ENCODE results near the gene CTSD.

CTSD gene

DNA sequence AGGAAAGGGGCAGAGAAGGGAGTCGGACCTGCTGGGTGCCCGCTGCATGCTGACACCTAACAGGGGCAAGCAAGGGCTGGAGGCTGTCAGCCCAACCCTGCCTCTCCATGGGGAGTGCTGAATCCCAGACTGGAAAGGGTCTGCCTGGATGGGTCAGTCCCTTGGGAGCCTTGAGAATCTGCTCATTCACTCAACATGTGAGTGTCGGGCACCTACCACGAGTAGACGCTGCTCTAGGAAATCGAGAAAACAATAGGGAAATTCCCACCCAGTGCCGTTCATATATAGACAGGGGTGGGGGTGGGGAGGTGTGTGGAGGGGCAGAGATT is 4.4 kb upstream of the CTSD start:
- DNase-seq, result no peak

DNA sequence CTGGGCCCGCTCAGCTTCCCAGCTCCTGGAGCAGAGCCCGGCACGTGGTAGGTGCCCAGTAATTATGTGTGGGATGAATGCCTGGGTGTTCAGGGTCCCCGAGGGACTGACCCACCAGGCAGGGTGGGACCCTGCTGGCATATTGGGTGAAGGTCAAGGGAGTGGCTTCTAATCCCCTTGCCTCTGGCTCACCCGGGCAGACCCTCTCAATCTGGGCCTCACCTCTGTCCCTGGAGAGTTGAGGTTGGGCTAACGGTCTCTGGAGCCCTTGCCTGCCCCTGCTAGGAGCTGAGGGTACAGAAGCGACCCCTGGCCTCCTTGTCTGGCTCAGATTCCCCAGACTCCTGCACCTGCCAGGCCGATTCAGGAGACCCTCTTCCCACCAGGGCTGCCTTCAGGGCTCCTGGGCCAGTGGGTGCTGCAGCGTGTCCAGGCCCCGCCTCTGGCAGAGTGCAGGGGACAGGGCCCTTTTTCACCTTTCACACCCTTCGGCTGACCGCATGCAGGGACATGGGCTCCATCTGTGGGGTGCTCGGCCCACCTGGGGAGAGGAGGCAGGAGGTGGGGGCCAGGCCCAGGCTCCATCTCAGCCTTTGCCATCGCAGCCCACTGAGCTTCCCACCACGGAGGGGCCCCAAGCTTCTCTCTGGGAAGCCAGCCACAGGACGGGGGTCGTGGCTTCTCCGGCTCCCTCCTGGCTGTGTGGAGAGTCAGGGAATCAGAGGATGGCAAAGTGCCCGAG is 3.8 kb upstream of the CTSD start:
- no peak for DNase-seq

DNA sequence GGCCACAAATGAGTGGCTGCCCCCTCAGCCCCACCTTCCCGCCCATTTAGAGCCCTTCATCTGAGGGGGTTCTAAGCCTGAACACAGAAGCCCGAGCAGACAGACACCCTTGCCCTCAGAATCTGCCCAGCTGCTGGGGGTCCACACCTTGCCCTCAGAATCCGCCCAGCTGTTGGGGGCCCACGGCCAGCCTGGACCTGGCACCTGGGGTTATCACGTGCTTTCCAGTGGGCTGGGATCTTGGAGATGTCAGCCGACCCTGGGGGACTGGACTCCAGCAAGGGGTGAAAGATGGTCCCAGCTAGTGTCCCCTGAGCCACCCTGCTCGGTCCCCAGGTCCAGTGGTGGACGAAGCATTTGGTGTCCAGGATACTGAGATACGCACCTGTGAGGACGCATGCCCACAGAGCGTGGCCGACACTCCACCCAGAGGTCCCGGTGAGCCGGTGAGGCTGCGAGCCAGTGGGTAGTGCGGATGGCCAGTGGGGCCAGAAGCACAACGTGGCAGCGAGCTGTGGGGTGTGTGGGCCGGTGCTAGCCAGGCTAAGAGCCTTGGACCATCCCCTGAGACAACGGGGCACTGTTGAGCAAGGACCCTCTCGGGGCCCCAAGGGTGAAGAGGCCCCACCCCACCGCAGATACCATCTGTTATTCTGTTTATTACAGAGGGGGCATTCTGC is 3.1 kb upstream of the CTSD start:
- DNase-seq, result no peak

DNA sequence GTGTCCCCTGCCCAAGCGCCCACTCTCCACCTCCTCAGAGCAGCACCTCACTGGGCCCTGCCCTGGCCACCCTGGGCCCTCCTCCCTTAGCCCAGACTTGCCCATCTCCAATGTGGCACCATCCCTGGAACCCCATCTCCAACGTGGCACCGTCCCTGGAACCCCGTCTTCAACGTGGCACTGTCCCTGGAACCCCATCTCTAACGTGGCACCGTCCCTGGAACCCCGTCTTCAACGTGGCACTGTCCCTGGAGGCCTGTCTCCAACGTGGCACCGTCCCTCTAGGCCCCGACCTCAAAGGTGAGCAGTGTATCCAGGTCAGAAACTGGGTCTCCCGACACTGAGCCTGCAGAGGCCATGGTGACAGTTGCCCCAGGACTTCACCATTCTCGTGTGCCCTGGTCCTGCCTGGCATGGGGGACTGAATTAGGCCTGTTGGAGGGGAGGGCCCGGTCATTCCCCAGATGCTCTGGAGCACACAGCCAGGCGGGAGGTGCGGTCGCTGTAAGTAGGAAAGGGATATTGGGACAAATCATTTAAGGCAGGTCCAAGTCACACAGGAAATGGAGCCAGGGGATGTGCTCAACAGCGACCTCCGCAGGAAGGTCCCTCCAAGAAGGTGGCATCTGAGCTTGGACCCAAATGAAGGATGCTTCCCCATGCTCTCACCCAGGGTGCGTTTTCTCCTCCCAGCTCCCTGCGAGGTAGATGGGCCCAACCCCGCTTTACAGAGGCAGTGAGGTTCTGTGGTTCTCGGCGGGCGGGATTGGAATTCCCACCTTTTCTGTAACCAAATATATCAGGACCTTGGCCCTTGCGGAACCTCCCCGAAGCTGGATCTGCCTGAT is 2.4 kb upstream of the CTSD start:
- no peak for DNase-seq

DNA sequence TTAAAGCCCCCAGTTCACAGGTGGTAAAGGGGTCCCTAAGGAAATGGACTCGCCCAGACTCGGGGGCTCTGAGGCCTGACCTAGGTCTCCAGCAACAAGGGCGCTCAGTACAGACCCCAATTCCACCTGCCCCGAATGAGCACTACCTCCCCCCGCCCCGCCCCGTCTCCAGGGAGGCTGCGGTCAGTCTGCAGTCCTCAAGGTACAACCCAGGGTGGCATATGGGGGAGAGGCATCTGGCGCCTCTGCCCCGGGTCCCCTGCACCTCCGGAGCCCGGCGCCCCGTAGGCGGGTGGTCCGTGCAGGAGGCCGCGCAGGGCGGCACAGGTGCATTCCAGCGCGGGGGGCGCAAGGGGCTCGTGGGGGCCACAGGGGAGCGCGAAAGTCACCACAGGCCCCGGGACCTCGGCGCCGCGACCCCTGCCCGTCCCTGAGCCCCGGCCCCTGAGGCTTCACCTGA is 361 bp downstream of the CTSD start:
- no peak for DNase-seq

DNA sequence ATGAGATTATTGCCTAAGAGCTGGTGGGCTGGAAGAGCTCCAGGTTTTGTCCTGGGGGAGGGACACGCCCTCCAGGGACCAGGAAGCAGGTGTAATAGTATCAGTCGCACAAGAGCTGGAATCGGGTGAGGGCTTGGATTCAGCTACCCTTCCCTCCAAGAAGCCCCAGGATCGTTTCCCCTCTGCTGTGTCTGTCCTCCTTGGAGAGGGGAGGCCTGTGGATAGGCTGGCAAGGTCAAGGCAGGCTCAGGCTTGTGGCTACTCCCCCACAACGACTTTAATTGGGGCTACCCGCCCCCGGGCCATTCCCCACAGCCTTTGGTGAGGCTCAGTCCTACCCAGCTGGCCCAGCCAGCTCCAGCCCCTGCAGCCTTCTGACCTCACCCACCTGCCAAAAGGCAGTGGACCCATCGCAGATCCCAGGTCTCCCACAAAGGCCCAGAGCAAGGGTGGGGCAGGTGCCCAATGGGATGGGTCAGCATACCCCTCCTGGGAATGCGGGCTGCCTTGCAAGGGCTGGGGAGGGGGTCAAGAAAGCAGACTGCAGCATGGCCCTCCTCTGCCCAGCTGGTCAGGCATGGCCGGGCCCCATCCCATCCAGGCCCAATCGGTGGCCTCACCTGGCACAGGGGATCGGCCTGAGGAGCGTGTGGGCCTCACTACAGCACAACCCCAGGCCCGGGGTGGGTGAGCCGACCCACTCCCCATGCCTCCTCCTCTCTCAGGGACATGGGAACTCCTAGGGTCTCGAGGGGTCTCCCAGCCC is 1.0 kb downstream of the CTSD start:
- DNase-seq, result no peak

DNA sequence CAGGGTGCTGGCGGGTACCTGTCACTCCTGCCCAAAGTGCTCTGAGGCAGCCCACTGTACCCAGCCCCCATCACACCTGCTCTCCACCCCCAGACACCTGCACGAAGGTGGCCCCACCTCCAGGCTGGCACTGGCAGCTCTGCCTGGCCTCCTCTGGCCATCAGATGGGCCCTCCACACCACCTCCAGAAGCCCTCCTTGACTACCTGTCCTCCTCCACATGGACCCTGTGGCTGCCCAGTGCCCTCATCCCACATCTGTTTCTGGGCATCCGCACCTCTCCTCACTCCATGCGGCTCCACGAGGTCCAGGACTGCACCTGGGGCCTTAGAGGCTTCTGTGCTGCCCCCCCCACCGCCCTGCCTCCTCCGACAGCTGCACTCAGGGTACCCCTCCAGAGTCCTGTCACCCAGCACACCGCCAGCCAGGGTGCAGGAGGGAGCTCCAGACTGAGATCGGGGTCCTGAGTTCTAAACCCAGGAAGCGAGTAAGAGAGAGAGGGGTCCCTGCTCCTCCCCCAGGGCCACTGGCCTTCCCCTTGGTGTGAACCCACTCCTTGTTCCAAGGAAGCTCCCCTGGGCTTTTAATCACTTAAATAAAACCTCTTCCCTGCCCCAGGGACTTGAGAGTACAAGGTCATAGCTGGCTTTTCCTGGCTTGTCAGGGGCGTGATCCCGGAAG is 1.7 kb downstream of the CTSD start:
- DNase-seq, result no peak

DNA sequence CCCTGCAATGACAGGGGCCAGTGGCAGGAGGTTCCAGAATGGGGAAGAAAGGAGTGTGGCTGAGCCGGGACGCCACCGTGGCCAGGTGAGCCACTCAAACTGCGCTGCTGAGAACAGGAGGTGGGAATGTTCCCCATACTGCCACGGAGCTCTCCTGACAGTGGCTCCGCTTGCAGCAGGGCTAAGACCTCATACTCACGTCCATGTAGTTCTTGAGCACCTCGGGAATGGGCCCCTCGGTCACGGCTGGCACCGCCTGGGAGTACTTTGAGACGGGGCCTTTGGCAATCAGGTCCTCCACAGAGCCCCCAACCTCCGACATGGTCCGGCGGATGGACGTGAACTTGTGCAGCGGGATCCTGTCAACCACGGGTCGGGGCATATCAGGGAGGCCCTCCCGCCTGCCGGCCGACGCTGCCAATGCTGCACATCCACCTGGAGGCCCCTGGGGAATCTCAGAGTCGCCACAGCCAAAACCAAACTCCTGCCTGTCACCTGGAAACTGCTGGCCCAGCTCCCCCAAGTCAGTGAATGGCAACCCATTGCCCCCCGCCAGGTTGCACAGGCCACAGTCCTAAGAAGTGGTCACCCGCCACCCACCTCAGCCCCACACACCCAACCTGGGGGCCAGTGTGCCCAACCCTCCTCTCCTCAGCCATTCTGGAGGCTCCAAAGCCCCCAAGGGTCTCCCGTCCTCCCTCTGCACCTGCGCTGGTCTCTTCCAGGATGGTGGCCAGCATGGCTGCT is 2.4 kb downstream of the CTSD start:
- DNase-seq, result no peak

DNA sequence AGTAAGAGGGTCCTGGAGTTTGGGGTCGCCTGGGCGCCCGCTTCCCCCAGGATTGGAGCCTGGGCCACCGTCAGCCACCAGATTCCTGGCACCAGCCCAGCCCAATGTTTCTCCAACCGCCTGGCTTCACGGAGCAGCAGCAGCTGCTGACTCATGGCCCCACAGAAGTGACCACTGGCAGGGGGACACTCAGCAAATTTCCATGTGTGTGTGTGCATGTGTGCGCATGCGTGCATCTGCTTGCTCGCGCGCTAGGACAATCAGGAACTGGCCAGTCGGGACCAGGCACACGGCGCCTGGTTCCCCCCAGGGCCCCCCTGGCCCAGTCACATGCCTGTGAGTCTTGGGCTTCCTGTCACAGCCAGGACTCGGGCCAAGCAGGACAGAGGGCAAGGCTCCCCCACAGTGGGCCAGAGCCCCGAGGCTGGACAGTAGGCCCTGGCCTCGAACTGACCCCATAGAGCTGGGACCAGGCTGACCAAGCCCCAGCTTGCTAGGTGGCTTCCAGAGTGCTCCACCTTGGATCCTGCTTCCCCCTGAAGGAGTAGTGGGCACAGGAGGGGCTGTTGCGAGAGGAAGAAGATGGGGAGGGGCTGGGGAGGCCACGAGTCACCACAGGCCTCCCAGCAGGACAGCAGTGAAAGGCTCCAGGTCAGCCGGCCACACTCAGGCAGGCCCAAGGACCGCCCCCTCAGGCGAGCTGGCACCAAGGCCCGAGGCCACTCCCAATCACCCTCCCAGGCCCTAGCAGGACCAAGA is 3.2 kb downstream of the CTSD start:
- DNase-seq, result no peak

DNA sequence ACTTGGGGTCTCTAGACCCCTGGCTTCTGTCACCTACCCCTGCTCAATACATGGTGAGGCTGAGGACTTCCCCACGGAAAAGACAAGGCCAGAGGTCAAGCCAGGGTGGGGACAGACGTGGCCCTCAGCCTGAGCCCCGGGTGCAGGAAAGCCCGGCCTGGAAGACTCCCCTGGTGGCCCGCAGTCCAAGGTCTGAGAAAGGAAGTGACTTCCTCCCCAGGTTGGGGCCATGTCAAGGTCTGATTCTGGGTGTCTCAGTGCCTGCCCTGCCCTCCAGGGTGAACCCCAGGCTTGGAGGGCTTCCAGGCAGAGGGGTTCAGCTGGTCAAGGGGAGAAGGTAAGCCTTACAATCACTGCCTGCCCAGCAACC is 3.9 kb downstream of the CTSD start:
- DNase-seq, result no peak

DNA sequence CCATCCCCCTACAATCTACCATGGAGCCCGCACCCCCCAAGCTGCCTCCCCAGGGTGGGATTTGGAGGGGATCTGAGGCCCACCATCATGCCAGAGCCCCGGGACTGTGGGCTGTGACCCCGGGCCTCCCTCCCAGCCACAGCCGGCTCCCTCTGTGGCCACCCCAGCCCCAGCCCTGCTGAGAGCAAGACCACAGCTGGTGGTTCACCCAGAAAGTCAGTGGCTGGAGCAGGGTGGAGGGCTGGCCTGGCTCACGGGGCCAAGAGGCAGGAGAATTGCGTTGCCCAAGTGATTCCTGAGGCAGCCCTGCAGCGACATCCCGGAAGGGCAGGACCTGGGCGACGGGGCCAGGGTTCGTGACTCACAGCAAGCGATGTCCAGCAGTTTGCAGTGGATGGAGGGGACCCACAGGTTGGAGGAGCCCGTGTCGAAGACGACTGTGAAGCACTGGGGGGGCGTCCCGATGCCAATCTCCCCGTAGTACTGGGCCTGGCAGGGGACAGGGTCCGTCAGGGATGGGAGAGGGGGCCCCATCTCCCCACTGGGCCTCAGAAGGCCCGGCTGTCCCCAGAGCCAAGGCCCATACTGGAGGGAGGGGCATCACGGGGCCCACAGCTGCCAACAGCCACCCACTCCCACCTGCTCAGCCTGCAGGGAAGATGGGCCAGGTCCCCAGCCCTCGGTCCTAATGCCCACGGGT is 4.4 kb downstream of the CTSD start:
- DNase-seq, result no peak

DNA sequence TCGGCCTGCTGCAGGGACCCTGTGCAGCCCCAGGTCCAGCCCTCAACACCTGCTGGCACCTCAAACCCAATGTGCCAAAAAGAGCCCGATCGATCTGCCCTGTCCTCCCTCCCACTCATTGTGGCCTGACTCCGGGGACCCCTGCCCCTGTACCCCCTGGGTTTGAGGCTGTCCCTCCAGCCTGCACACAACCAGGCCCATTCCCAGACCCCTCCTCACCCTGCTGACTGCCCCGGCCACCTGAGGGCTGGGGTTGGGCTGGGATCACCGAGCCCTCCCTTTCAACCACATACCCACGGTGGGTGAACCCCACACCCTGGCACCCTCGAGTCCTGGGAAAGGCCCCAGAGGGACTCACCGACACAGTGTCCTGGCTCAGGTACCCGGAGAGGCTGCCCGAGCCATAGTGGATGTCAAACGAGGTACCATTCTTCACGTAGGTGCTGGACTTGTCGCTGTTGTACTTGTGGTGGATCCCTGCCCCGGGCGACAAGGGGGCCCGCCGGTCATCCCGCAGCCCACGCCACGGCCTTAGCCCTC is 5.0 kb downstream of the CTSD start:
- DNase-seq, result no peak

DNA sequence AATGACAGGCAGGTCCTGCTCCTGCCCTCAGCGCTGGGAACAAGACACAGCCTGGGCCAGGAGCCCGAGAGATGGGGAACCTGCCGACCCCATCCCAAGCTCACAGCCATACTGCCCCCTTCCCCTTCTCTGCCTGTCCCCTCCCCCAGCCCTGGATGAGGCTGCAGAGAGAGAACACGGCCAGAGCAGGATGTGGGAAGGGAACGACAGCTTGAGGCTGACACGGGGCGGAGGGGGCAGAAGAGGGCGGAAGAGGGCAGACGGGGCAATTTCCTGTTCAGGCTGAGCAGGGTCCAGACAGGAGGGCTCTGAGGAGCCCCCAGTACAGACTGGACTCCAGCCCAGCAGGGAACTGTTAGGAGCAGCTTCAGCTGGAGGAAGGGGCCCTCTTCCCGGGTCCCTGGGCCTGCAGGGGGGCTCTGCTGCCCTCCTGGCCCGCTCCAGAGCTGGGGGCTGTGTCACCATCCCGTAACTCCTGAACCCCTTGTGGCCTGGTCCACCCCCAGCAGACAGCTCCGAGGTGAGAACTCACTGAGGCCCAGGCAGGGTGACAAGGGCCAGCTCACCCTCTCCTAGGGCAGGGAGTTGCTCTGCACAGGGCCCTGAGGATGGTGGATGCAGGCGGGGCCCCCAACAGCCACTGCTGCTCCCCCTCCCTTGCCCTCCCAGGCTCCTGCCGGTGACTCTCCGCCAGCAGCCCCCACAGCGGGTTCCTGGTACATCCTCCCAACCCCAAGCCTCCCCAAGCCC is 5.7 kb downstream of the CTSD start:
- DNase-seq, result no peak

DNA sequence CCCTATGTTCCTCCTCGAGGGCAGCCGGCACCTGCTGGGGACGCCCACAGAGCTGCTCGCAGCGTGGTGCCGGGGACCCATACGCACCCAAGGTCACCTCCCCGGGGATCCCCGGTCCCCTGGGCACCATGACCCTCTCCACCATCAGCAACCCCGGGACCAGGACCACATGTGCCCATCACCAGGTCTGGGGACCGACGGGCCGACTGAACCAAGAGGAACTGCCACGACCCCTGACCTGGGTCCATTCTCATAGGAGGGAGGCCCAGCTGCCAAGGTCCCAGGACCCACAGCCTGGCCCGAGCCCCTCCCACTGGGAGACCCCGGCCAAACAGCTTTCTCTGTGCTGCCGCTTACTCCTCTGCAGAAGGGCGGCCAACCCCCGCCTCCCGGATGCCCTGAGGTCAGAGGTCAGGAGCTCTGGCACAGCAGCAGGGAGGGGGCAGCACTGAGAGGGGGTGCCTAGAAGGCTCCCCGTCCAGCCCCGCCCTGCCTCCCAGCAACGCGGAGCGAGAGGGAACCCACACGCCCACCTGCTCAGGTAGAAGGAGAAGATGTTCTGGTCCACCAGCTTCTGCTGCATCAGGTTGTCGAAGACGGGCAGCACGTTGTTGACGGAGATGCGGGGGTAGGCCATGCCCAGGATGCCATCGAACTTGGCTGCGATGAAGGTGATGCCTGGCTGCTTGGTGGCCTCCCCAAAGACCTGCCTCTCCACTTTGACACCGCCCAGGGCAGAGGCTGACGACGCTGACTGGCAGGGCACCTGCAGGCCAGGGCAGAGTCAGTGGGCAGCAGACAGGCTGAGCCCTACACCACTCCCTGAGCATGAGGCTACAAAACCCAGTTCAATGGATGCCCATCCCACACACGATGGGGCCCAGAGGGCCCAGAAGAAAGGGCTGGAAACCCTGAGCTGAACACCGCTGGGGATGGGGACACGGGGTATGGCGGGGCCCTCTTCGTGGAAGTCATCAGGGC is 6.6 kb downstream of the CTSD start:
- DNase-seq, result no peak

DNA sequence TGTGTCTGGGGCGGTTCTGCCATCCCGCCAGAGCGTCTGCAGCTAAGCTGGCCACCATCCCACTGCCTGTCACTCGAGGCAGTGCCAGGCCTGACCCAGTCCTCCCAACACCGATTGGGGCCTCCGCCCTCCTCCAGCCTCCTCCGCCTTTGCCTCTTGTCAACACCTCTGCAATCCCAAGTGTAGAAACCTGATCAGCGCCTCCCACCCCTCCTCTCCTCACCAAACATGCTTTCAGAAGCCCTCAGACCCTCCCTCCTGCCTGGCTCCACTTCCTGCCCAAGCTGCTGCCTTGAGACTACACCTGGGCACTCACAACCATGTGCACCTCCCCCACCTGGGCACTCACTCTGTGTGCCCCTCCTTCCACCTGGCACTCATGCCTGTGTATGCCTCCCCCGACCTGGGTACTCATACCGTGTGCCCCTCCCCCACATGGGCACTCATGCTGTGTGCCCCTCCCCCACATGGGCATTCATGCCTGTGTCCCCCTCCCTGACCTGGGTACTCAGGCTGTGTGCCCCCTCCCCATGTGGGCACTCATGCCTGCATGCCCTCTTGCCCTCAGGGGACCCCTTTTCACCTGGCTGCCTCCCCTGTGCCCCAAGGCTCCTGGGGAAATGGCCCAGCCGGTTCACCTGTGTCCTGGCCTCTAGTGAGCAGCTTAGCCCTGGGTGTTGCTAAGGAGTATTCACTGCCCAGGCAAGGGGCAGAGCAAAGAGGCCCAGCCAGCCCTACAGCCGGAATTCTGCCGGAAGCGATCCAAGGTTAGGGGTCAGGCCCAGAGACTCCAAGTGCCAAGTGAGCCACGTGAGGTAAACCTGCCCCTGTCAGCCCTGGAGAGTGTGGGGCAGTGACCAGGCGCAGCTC is 7.8 kb downstream of the CTSD start:
- DNase-seq, result no peak

DNA sequence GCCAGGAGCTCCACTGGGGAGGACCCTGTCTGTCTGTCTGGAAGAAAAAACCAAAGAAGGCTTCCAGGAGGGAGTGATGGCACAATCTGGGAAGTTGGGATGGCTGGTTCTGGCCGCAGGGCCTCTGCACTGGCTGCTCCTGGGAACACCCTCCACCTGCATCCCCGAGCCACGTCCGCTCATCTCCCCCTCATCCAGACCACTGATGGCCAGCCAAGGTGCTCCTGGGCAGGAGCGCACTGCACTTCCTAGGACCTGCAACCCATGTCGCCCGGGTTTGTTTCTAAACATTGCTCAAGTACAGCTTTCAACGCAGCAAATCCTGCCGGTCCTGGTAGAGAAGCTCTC is 8.4 kb downstream of the CTSD start:
- no peak for DNase-seq

Data from SHP77 treated with DMSO at 0.1 percent for 48 hours (cell line).